HCT116 (cell line): Measurements from ENCODE around the gene PIK3R4. TPM values are rescaled to one million over a fixed set of nuclear protein-coding genes. Genes with fewer than 3 reads are reported as not detected.

Experiments
- ATAC-seq: fragments of 200-7000 bp; cut with Tn5 transposase; 2 replicates; pipeline ENCODE4 v1.9.1; 2020; ENCODE audit warnings: mild to moderate bottlenecking, moderate library complexity
- BruUV-seq: library from RNA; stranded (reverse); fragments of 400-500 nt; replicated peaks from 2 replicates; lab custom pipeline; 2021; lab: Mats Ljungman, UMichigan
- CTCF ChIA-PET: fragments of 300-600 bp; sonication (Branson Sonifier 250); formaldehyde crosslinking; loops from one replicate; lab custom pipeline; 2021; ENCODE audit warnings: antibody characterized with exemption; lab: Charles Lee
- POLR2A ChIA-PET: fragments of 300-600, 350-600 bp; sonication (Branson Sonifier 250); formaldehyde crosslinking; loops from one replicate; lab custom pipeline; 2021; ENCODE audit warnings: antibody characterized with exemption; lab: Charles Lee
- RAD21 ChIA-PET, 2 experiments: fragments of 300-600 bp; sonication (Branson Sonifier 250); formaldehyde crosslinking; loops; one replicate each; lab custom pipeline; 2023; ENCODE audit warnings: low total read pairs in 2 of 2; ENCODE audit not compliant: uncharacterized antibody in 2 of 2, unreplicated experiment in 2 of 2, low non-redundant PET in 1 of 2; lab: Charles Lee
- DNase-seq: peaks from one replicate; pipeline ENCODE4 v3.0.0-alpha.2; 2010; ENCODE audit warnings: low read depth, low spot score
- H2AFZ ChIP-seq: fragments of 200-600 bp; shearing (Covaris generic), sonication (generic); 2 replicates; pipeline ENCODE4 v1.6.1; 2017; ENCODE audit warnings: low read depth, mixed run types, mixed read lengths, antibody characterized with exemption, low read length; ENCODE audit not compliant: poor library complexity, severe bottlenecking
- H3K27ac ChIP-seq: 2 replicates; pipeline ENCODE4 v1.5.1; 2012; ENCODE audit warnings: low read depth, low read length
- H3K27me3 ChIP-seq: fragments of 200-600 bp; sonication (generic); 2 replicates; pipeline ENCODE4 v1.6.1; 2016; ENCODE audit warnings: mixed run types, low read length, mixed read lengths; ENCODE audit not compliant: insufficient read depth
- H3K36me3 ChIP-seq, 2 experiments: fragments of 200-500 bp in 1 of 2; fragments of 200-600 bp in 1 of 2; sonication (Bioruptor generic) in 1 of 2; sonication (generic) in 1 of 2; 2 replicates each; pipeline versions ENCODE4 v1.5.1 to v1.6.1; 2014 to 2016; ENCODE audit warnings: low read length in 2 of 2, inconsistent platforms in 1 of 2, mixed read lengths in 1 of 2, mixed run types in 1 of 2; ENCODE audit not compliant: insufficient read depth in 2 of 2, control insufficient read depth in 1 of 2
- H3K4me1 ChIP-seq, 2 experiments: fragments of 200-600 bp in 1 of 2; sonication (generic) in 1 of 2; 2 replicates each; pipeline versions ENCODE4 v1.5.1 to v1.6.1; 2012 to 2017; ENCODE audit warnings: low read length in 2 of 2, inconsistent platforms in 1 of 2, mild to moderate bottlenecking in 1 of 2, mixed read lengths in 1 of 2, mixed run types in 1 of 2, moderate library complexity in 1 of 2; ENCODE audit not compliant: insufficient read depth in 2 of 2, control insufficient read depth in 1 of 2
- H3K4me2 ChIP-seq: fragments of 200-600 bp; sonication (generic); 2 replicates; pipeline ENCODE4 v1.6.1; 2017; ENCODE audit warnings: mixed run types, low read length, mixed read lengths
- H3K4me3 ChIP-seq, 2 experiments: fragments of 200-600 bp in 1 of 2; sonication (generic) in 1 of 2; replicated peaks in 1 of 2; 2 replicates each; pipeline ENCODE4 v1.5.1; 2011 to 2016; ENCODE audit warnings: low read length in 2 of 2, control low read depth in 1 of 2, low read depth in 1 of 2, mild to moderate bottlenecking in 1 of 2, mixed read lengths in 1 of 2, mixed run types in 1 of 2
- H3K79me2 ChIP-seq: fragments of 200-600 bp; sonication (generic); 2 replicates; pipeline ENCODE4 v1.6.1; 2017; ENCODE audit warnings: mild to moderate bottlenecking, mixed run types, low read length, moderate library complexity, mixed read lengths; ENCODE audit not compliant: insufficient read depth
- H3K9ac ChIP-seq: fragments of 200-600 bp; sonication (generic); 2 replicates; pipeline ENCODE4 v1.6.1; 2016; ENCODE audit warnings: low read length, mixed read lengths
- H3K9me2 ChIP-seq: fragments of 200-600 bp; sonication (generic), shearing (Covaris generic); 2 replicates; pipeline ENCODE4 v1.6.1; 2017; ENCODE audit warnings: mixed run types, mild to moderate bottlenecking, moderate library complexity; ENCODE audit not compliant: insufficient read depth
- H3K9me3 ChIP-seq, 2 experiments: fragments of 200-500 bp in 1 of 2; fragments of 200-600 bp in 1 of 2; sonication (Bioruptor generic) in 1 of 2; sonication (generic) in 1 of 2; 2 replicates each; pipeline ENCODE4 v1.6.1; 2014 to 2017; ENCODE audit warnings: low read length in 2 of 2, mixed read lengths in 2 of 2, inconsistent platforms in 1 of 2, low read depth in 1 of 2, mild to moderate bottlenecking in 1 of 2, mixed run types in 1 of 2, moderate library complexity in 1 of 2; ENCODE audit not compliant: control insufficient read depth in 1 of 2, insufficient read depth in 1 of 2
- H4K20me1 ChIP-seq: fragments of 200-600 bp; sonication (generic), shearing (Covaris generic); 2 replicates; pipeline ENCODE4 v1.6.1; 2017; ENCODE audit warnings: mixed run types, mild to moderate bottlenecking, moderate library complexity; ENCODE audit not compliant: insufficient read depth
- CBX3 ChIP-seq: IDR thresholded peaks from 2 replicates; pipeline ENCODE4 v1.6.1; 2012; ENCODE audit warnings: low read depth
- CEBPB ChIP-seq: IDR thresholded peaks from 2 replicates; pipeline ENCODE4 v1.6.1; 2012; ENCODE audit warnings: low read depth
- CTCF ChIP-seq, 3 experiments: fragments of 200-600 bp in 1 of 3; sonication (generic) in 1 of 3; IDR thresholded peaks in 2 of 3; conservative IDR thresholded peaks in 1 of 3; 2 replicates each; pipeline ENCODE4 v1.5.1; 2012 to 2017; ENCODE audit warnings: low read depth in 2 of 3, low read length in 2 of 3, antibody characterized with exemption in 1 of 3, borderline replicate concordance in 1 of 3, control low read depth in 1 of 3, mild to moderate bottlenecking in 1 of 3, mixed read lengths in 1 of 3, mixed run types in 1 of 3, moderate library complexity in 1 of 3; ENCODE audit not compliant: insufficient read depth in 1 of 3
- EZH2phosphoT487 ChIP-seq: fragments of 200-600 bp; IDR thresholded peaks from 2 replicates; pipeline ENCODE4 v1.6.1; 2018; ENCODE audit warnings: antibody characterized with exemption, borderline replicate concordance
- FOSL1 ChIP-seq: IDR thresholded peaks from 2 replicates; pipeline ENCODE4 v1.6.1; 2012; ENCODE audit warnings: low read depth
- POLR2A ChIP-seq: IDR thresholded peaks from 2 replicates; pipeline ENCODE4 v1.7.0; 2011; ENCODE audit warnings: borderline replicate concordance; ENCODE audit not compliant: insufficient read depth, insufficient read length; ENCODE audit errors: extremely low read depth
- POLR2AphosphoS5 ChIP-seq: IDR thresholded peaks from 2 replicates; pipeline ENCODE4 v1.6.1; 2011; ENCODE audit warnings: mild to moderate bottlenecking, low read depth, low read length, moderate library complexity
- RAD21 ChIP-seq: IDR thresholded peaks from 2 replicates; pipeline ENCODE4 v1.6.1; 2012; ENCODE audit warnings: low read depth, mild to moderate bottlenecking
- REST ChIP-seq: IDR thresholded peaks from 2 replicates; pipeline ENCODE4 v1.6.1; 2012; ENCODE audit warnings: low read depth
- SIN3A ChIP-seq: IDR thresholded peaks from 2 replicates; pipeline ENCODE4 v1.6.1; 2012; ENCODE audit warnings: low read depth
- SRF ChIP-seq: IDR thresholded peaks from 2 replicates; pipeline ENCODE4 v1.6.1; 2012; ENCODE audit warnings: low read depth
- TCF7L2 ChIP-seq: IDR thresholded peaks from 2 replicates; pipeline ENCODE4 v1.7.0; 2011; ENCODE audit warnings: borderline replicate concordance, inconsistent platforms; ENCODE audit not compliant: insufficient read depth, insufficient read length; ENCODE audit errors: extremely low read depth
- YY1 ChIP-seq: IDR thresholded peaks from 2 replicates; pipeline ENCODE4 v1.6.1; 2011; ENCODE audit warnings: low read length, low read depth, moderate library complexity, mild to moderate bottlenecking; ENCODE audit not compliant: insufficient replicate concordance; ENCODE audit errors: extremely low read depth
- ZBTB33 ChIP-seq: IDR thresholded peaks from 2 replicates; pipeline ENCODE4 v1.6.1; 2011; ENCODE audit warnings: mild to moderate bottlenecking, low read length, moderate library complexity; ENCODE audit not compliant: insufficient replicate concordance; ENCODE audit errors: extremely low read depth
- ZNF274 ChIP-seq: fragments of 200-500 bp; sonication (Bioruptor generic); IDR thresholded peaks from 2 replicates; pipeline ENCODE4 v1.6.1; 2014; ENCODE audit warnings: mild to moderate bottlenecking, low read depth, low read length, inconsistent platforms
- intact Hi-C: fragments of 100-400 bp; cut with micrococcal nuclease; formaldehyde crosslinking; loops from 2 replicates; pipeline ENCODE4 v1.10.0; 2022
- total RNA-seq: library from RNA; stranded (reverse); gene quantifications from one replicate; pipeline ENCODE4 v1.2.1, GENCODE V29; 2021; ENCODE audit not compliant: unreplicated experiment

The PIK3R4 gene
- total RNA-seq, 1 experiment from 2014 or later, result 23.5 TPM

GRCh38 chr3:130656627-130657026, 90.0 kb downstream of the PIK3R4 start:
- H4K20me1 ChIP-seq, result no peaks in the 10 kb centered on the region
- H3K4me1 ChIP-seq, result no peaks in the 10 kb centered on the region; a peak in 1 of 4 replicates
- CTCF ChIA-PET, result no interaction called here
- H3K27ac ChIP-seq, result no peak overlapping the region
- BruUV-seq, result no TSS peak
- H3K4me2 ChIP-seq, result no peak overlapping the region
- H3K9ac ChIP-seq, result no peak overlapping the region
- no peak overlapping the region for H2AFZ ChIP-seq
- no peak for TF ChIP-seq YY1
- no peak for TF ChIP-seq CEBPB
- TF ChIP-seq FOSL1, result no peak
- TF ChIP-seq SIN3A, result no peak
- TF ChIP-seq ZNF274, result no peak
- TF ChIP-seq EZH2phosphoT487, result no peak
- no peak for TF ChIP-seq RAD21
- TF ChIP-seq POLR2AphosphoS5, result no peak
- TF ChIP-seq POLR2A, result no peak
- TF ChIP-seq REST, result no peak
- TF ChIP-seq CBX3, result no peak
- TF ChIP-seq CTCF (IDR thresholded peaks at IDR 0.05 in 2 of 3, conservative IDR thresholded peaks at IDR 0.05 in 1 of 3; ENCODE audit: borderline replicate concordance in 1 of 3, insufficient read depth in 1 of 3, low read depth in 2 of 3, low read length in 2 of 3), result no peak
- TF ChIP-seq ZBTB33, result no peak
- no peak for TF ChIP-seq SRF
- no peak for TF ChIP-seq TCF7L2
- ATAC-seq (no peak), DNase-seq (no peak)
- H3K36me3 ChIP-seq, result no peaks in the 10 kb centered on the region
- POLR2A ChIA-PET, result no interaction called here
- no peaks in the 10 kb centered on the region for H3K9me3 ChIP-seq
- intact Hi-C loops, result no loop called here
- no peaks in the 10 kb centered on the region for H3K79me2 ChIP-seq
- no peaks in the 10 kb centered on the region for H3K9me2 ChIP-seq
- RAD21 ChIA-PET, result no interaction called here
- no peak overlapping the region for H3K4me3 ChIP-seq
- H3K27me3 ChIP-seq, result no peaks in the 10 kb centered on the region
